ENCODE data around the gene RALBP1.

RALBP1 gene

GRCh38 chr18:9437021-9437437 lies 38.3 kb upstream of the RALBP1 start:
- DNase-seq: peak; percentile 43
- Histone ChIP-seq H2BK15ac (ENCODE audit: low read depth, poor library complexity, severe bottlenecking) (no peak overlapping the region), H2AFZ (ENCODE audit: low read depth, low read length) (no peak overlapping the region), H3K18ac (ENCODE audit: low read depth in 1 of 2, low read length in 2 of 2) (no peak overlapping the region), H2AK5ac (ENCODE audit: low read length, severe bottlenecking) (no peak overlapping the region), H3K14ac (ENCODE audit: low read length in 2 of 2) (no peak overlapping the region), H3K27me3 (ENCODE audit: control insufficient read depth in 1 of 2, insufficient read depth in 1 of 2, low read length in 2 of 2) (no peaks in the 10 kb centered on the region), H2BK120ac (ENCODE audit: low read depth, low read length) (no peak overlapping the region), H2BK12ac (ENCODE audit: low read length in 2 of 2) (no peak overlapping the region), H3K9me3 (ENCODE audit: control insufficient read depth, low read length) (no peaks in the 10 kb centered on the region), H3K4ac (ENCODE audit: low read depth in 1 of 2, low read length in 2 of 2) (no peak overlapping the region), H3K36me3 (ENCODE audit: control insufficient read depth in 1 of 2, insufficient read depth in 2 of 2, low read depth in 1 of 2, low read length in 2 of 2) (no peaks in the 10 kb centered on the region), H3K4me3 (ENCODE audit: insufficient read depth in 1 of 2, low read depth in 1 of 2, low read length in 2 of 2) (no peak overlapping the region), H3K27ac (ENCODE audit: low read length, poor library complexity, severe bottlenecking) (no peak overlapping the region), H3K4me2 (ENCODE audit: low read length, poor library complexity, severe bottlenecking) (no peak overlapping the region), H3K9ac (ENCODE audit: low read length) (peak overlapping the region; percentile 20), H4K91ac (ENCODE audit: low read length) (no peak overlapping the region), H3K79me1 (replicated peaks; ENCODE audit: low read length, poor library complexity, severe bottlenecking) (no peaks in the 10 kb centered on the region), H3K23ac (ENCODE audit: low read length in 2 of 2) (no peak overlapping the region), H2BK5ac (ENCODE audit: low read depth, low read length, poor library complexity, severe bottlenecking) (no peak overlapping the region), H4K8ac (ENCODE audit: low read length) (no peak overlapping the region), H3K4me1 (ENCODE audit: control insufficient read depth, insufficient read depth, low read depth, low read length) (peaks cover 3% of the 10 kb centered on the region)
- WGBS: 59% methylated on average over 5 of the region's 5 CpGs

- no peak overlapping the region for H3K9ac ChIP-seq (ENCODE audit: low read length)
- H3K4me3 ChIP-seq (ENCODE audit: insufficient read depth in 1 of 2, low read depth in 1 of 2, low read length in 2 of 2): no peak overlapping the region
- H4K8ac ChIP-seq (ENCODE audit: low read length): no peak overlapping the region
- H2AK5ac ChIP-seq (ENCODE audit: low read length, severe bottlenecking): no peak overlapping the region
- H3K14ac ChIP-seq (ENCODE audit: low read length in 2 of 2): no peak overlapping the region
- no peaks in the 10 kb centered on the region for H3K27me3 ChIP-seq (ENCODE audit: control insufficient read depth in 1 of 2, insufficient read depth in 1 of 2, low read length in 2 of 2)
- no peak overlapping the region for H2BK15ac ChIP-seq (ENCODE audit: low read depth, poor library complexity, severe bottlenecking)
- peaks cover 3% of the 10 kb centered on the region for H3K4me1 ChIP-seq (ENCODE audit: control insufficient read depth, insufficient read depth, low read depth, low read length)
- H3K27ac ChIP-seq (ENCODE audit: low read length, poor library complexity, severe bottlenecking): no peak overlapping the region
- no peak overlapping the region for H3K4ac ChIP-seq (ENCODE audit: low read depth in 1 of 2, low read length in 2 of 2)
- no peak overlapping the region for H2BK12ac ChIP-seq (ENCODE audit: low read length in 2 of 2)
- H3K18ac ChIP-seq (ENCODE audit: low read depth in 1 of 2, low read length in 2 of 2): no peak overlapping the region
- no peak overlapping the region for H2AFZ ChIP-seq (ENCODE audit: low read depth, low read length)
- H4K91ac ChIP-seq (ENCODE audit: low read length): no peak overlapping the region
- WGBS: 87% methylated on average over 4 of the region's 4 CpGs
- no peak overlapping the region for H3K23ac ChIP-seq (ENCODE audit: low read length in 2 of 2)
- no peaks in the 10 kb centered on the region for H3K9me3 ChIP-seq (ENCODE audit: control insufficient read depth, low read length)
- H3K79me1 ChIP-seq (replicated peaks; ENCODE audit: low read length, poor library complexity, severe bottlenecking): no peaks in the 10 kb centered on the region
- no peak overlapping the region for H2BK5ac ChIP-seq (ENCODE audit: low read depth, low read length, poor library complexity, severe bottlenecking)
- H3K36me3 ChIP-seq (ENCODE audit: control insufficient read depth in 1 of 2, insufficient read depth in 2 of 2, low read depth in 1 of 2, low read length in 2 of 2): no peaks in the 10 kb centered on the region
- no peak overlapping the region for H3K4me2 ChIP-seq (ENCODE audit: low read length, poor library complexity, severe bottlenecking)
- DNase-seq: no peak
- no peak overlapping the region for H2BK120ac ChIP-seq (ENCODE audit: low read depth, low read length)
These were observed 37.6 kb upstream of the RALBP1 start for GRCh38 chr18:9437672-9438071.

- Histone ChIP-seq H2BK12ac (ENCODE audit: low read length in 2 of 2) (no peak overlapping the region), H4K8ac (ENCODE audit: low read length) (no peak overlapping the region), H3K18ac (ENCODE audit: low read depth in 1 of 2, low read length in 2 of 2) (no peak overlapping the region), H3K23ac (ENCODE audit: low read length in 2 of 2) (no peak overlapping the region), H2BK15ac (ENCODE audit: low read depth, poor library complexity, severe bottlenecking) (no peak overlapping the region), H3K27ac (ENCODE audit: low read length, poor library complexity, severe bottlenecking) (no peak overlapping the region), H2BK5ac (ENCODE audit: low read depth, low read length, poor library complexity, severe bottlenecking) (no peak overlapping the region), H3K79me1 (replicated peaks; ENCODE audit: low read length, poor library complexity, severe bottlenecking) (no peaks in the 10 kb centered on the region), H2AK5ac (ENCODE audit: low read length, severe bottlenecking) (no peak overlapping the region), H3K9ac (ENCODE audit: low read length) (no peak overlapping the region), H3K4me2 (ENCODE audit: low read length, poor library complexity, severe bottlenecking) (no peak overlapping the region), H3K4me1 (ENCODE audit: control insufficient read depth, insufficient read depth, low read depth, low read length) (peaks cover 1% of the 10 kb centered on the region), H2AFZ (ENCODE audit: low read depth, low read length) (no peak overlapping the region), H3K36me3 (ENCODE audit: control insufficient read depth in 1 of 2, insufficient read depth in 2 of 2, low read depth in 1 of 2, low read length in 2 of 2) (no peaks in the 10 kb centered on the region), H2BK120ac (ENCODE audit: low read depth, low read length) (no peak overlapping the region), H4K91ac (ENCODE audit: low read length) (no peak overlapping the region), H3K9me3 (ENCODE audit: control insufficient read depth, low read length) (no peaks in the 10 kb centered on the region), H3K4ac (ENCODE audit: low read depth in 1 of 2, low read length in 2 of 2) (no peak overlapping the region), H3K27me3 (ENCODE audit: control insufficient read depth in 1 of 2, insufficient read depth in 1 of 2, low read length in 2 of 2) (no peaks in the 10 kb centered on the region), H3K4me3 (ENCODE audit: insufficient read depth in 1 of 2, low read depth in 1 of 2, low read length in 2 of 2) (no peak overlapping the region), H3K14ac (ENCODE audit: low read length in 2 of 2) (no peak overlapping the region)
- 100% methylated on average over 1 of the region's 3 CpGs for WGBS
- no peak for DNase-seq
These were observed 34.3 kb upstream of the RALBP1 start for GRCh38 chr18:9441061-9441460.

GRCh38 chr18:9444549-9444948 lies 30.8 kb upstream of the RALBP1 start:
- Histone ChIP-seq H3K23ac (ENCODE audit: low read length in 2 of 2) (no peak overlapping the region), H3K9ac (ENCODE audit: low read length) (no peak overlapping the region), H2AK5ac (ENCODE audit: low read length, severe bottlenecking) (no peak overlapping the region), H2BK5ac (ENCODE audit: low read depth, low read length, poor library complexity, severe bottlenecking) (no peak overlapping the region), H2BK12ac (ENCODE audit: low read length in 2 of 2) (no peak overlapping the region), H3K4me1 (ENCODE audit: control insufficient read depth, insufficient read depth, low read depth, low read length) (no peaks in the 10 kb centered on the region), H3K36me3 (ENCODE audit: control insufficient read depth in 1 of 2, insufficient read depth in 2 of 2, low read depth in 1 of 2, low read length in 2 of 2) (no peaks in the 10 kb centered on the region), H2BK120ac (ENCODE audit: low read depth, low read length) (no peak overlapping the region), H2AFZ (ENCODE audit: low read depth, low read length) (no peak overlapping the region), H4K8ac (ENCODE audit: low read length) (no peak overlapping the region), H3K4me2 (ENCODE audit: low read length, poor library complexity, severe bottlenecking) (no peak overlapping the region), H2BK15ac (ENCODE audit: low read depth, poor library complexity, severe bottlenecking) (no peak overlapping the region), H3K14ac (ENCODE audit: low read length in 2 of 2) (no peak overlapping the region), H3K79me1 (replicated peaks; ENCODE audit: low read length, poor library complexity, severe bottlenecking) (no peaks in the 10 kb centered on the region), H4K91ac (ENCODE audit: low read length) (no peak overlapping the region), H3K4ac (ENCODE audit: low read depth in 1 of 2, low read length in 2 of 2) (no peak overlapping the region), H3K4me3 (ENCODE audit: insufficient read depth in 1 of 2, low read depth in 1 of 2, low read length in 2 of 2) (no peak overlapping the region), H3K18ac (ENCODE audit: low read depth in 1 of 2, low read length in 2 of 2) (no peak overlapping the region), H3K9me3 (ENCODE audit: control insufficient read depth, low read length) (peaks cover 17% of the 10 kb centered on the region), H3K27ac (ENCODE audit: low read length, poor library complexity, severe bottlenecking) (no peak overlapping the region), H3K27me3 (ENCODE audit: control insufficient read depth in 1 of 2, insufficient read depth in 1 of 2, low read length in 2 of 2) (no peaks in the 10 kb centered on the region)
- no CpG with 5 or more reads among the region's 3 CpGs for WGBS
- no peak for DNase-seq
